SK-N-SH treated with all-trans-retinoic acid at 6 μM for 48 hours (cell line): ENCODE measurements around the gene ABHD5.

ENCODE experiments used
- BACH2 ChIP-seq: fragments of 250-450 bp; sonication (Bioruptor Pico); IDR thresholded peaks from 2 replicates; pipeline ENCODE4 v1.9.0; 2021; ENCODE audit warnings: mild to moderate bottlenecking, borderline replicate concordance
- CSRNP3 ChIP-seq: fragments of 250-450 bp; sonication (Bioruptor Pico); IDR thresholded peaks from 2 replicates; pipeline ENCODE4 v1.5.1; 2021; ENCODE audit warnings: mild to moderate bottlenecking, moderate library complexity
- PATZ1 ChIP-seq: fragments of 250-450 bp; sonication (Bioruptor Pico); IDR thresholded peaks from 2 replicates; pipeline ENCODE4 v1.8.0; 2020; ENCODE audit warnings: mild to moderate bottlenecking, moderate library complexity, borderline replicate concordance
- TCF4 ChIP-seq: fragments of 250-450 bp; sonication (Bioruptor Pico); IDR thresholded peaks from 2 replicates; pipeline ENCODE4 v1.8.0; 2021; ENCODE audit warnings: mild to moderate bottlenecking, moderate library complexity, borderline replicate concordance
- TSHZ2 ChIP-seq: fragments of 250-450 bp; sonication (Bioruptor Pico); IDR thresholded peaks from 2 replicates; pipeline ENCODE4 v1.5.0; 2020; ENCODE audit warnings: mild to moderate bottlenecking, moderate library complexity
- ZC3H10 ChIP-seq: fragments of 250-450 bp; sonication (Bioruptor Pico); IDR thresholded peaks from 2 replicates; pipeline ENCODE4 v1.5.1; 2021; ENCODE audit warnings: mild to moderate bottlenecking, moderate library complexity
- ZFP30 ChIP-seq: fragments of 450-650 bp; formaldehyde crosslinking; IDR thresholded peaks from 2 replicates; pipeline ENCODE4 v1.5.0; 2022; ENCODE audit warnings: mild to moderate bottlenecking, moderate library complexity

GRCh38 chr3:43769885-43770425, 79.2 kb downstream of the ABHD5 start:
- no peak for TF ChIP-seq PATZ1 (CRISPR knock-in tag)
- no peak for TF ChIP-seq TCF4 (CRISPR knock-in tag)
- TF ChIP-seq ZC3H10 (CRISPR knock-in tag) = no peak
- TF ChIP-seq BACH2 (CRISPR knock-in tag) = no peak
- no peak for TF ChIP-seq CSRNP3 (CRISPR knock-in tag)
- no peak for TF ChIP-seq TSHZ2
- no peak for TF ChIP-seq ZFP30 (CRISPR knock-in tag)
